WTC11 (cell line): ENCODE results near the gene IRF2BP1.

Experiments
- ATF6 ChIP-seq: sonication (generic); formaldehyde crosslinking; IDR thresholded peaks from 2 replicates; pipeline ENCODE4 v1.8.1; 2023; ENCODE audit warnings: mild to moderate bottlenecking, missing genetic modification reagents
- CREM ChIP-seq: sonication (generic); formaldehyde crosslinking; IDR thresholded peaks from 2 replicates; pipeline ENCODE4 v1.8.1; 2022; ENCODE audit warnings: mild to moderate bottlenecking, missing genetic modification reagents, moderate library complexity
- CTCF ChIP-seq: fragments of 200-600 bp; IDR thresholded peaks from 2 replicates; pipeline ENCODE4 v1.8.0; 2022; ENCODE audit warnings: antibody characterized with exemption
- E2F1 ChIP-seq: sonication (generic); formaldehyde crosslinking; IDR thresholded peaks from 2 replicates; pipeline ENCODE4 v1.8.0; 2022; ENCODE audit warnings: mild to moderate bottlenecking, missing genetic modification reagents
- ETV6 ChIP-seq: sonication (generic); formaldehyde crosslinking; IDR thresholded peaks from 2 replicates; pipeline ENCODE4 v1.8.1; 2022; ENCODE audit warnings: mild to moderate bottlenecking, missing genetic modification reagents
- FOXK1 ChIP-seq: sonication (generic); formaldehyde crosslinking; IDR thresholded peaks from 2 replicates; pipeline ENCODE4 v1.8.0; 2022; ENCODE audit warnings: mild to moderate bottlenecking, moderate library complexity, missing genetic modification reagents
- FOXP1 ChIP-seq: sonication (generic); formaldehyde crosslinking; IDR thresholded peaks from 2 replicates; pipeline ENCODE4 v1.8.0; 2022; ENCODE audit warnings: missing genetic modification reagents, mild to moderate bottlenecking, moderate library complexity, borderline replicate concordance
- GRHL2 ChIP-seq: fragments of 250-450 bp; sonication (Bioruptor Pico); IDR thresholded peaks from 2 replicates; pipeline ENCODE4 v1.8.0; 2022; ENCODE audit warnings: mild to moderate bottlenecking, moderate library complexity; ENCODE audit not compliant: insufficient replicate concordance, severe bottlenecking
- KAT7 ChIP-seq: sonication (generic); formaldehyde crosslinking; IDR thresholded peaks from 2 replicates; pipeline ENCODE4 v1.8.1; 2023; ENCODE audit warnings: missing genetic modification reagents, mild to moderate bottlenecking, borderline replicate concordance
- MAX ChIP-seq: sonication (generic); formaldehyde crosslinking; IDR thresholded peaks from 2 replicates; pipeline ENCODE4 v1.8.0; 2022; ENCODE audit warnings: mild to moderate bottlenecking, missing genetic modification reagents
- ZSCAN18 ChIP-seq: fragments of 250-450 bp; sonication (Bioruptor Pico); IDR thresholded peaks from 2 replicates; pipeline ENCODE4 v2.1.2; 2022; ENCODE audit warnings: mild to moderate bottlenecking, moderate library complexity
- TF ChIP-seq, protein P1 (sequence below): sonication (generic); formaldehyde crosslinking; IDR thresholded peaks from 2 replicates; pipeline ENCODE4 v1.8.0; 2022; ENCODE audit warnings: missing genetic modification reagents

- no peak for TF ChIP-seq MAX (CRISPR knock-in tag)
- TF ChIP-seq FOXP1 (CRISPR knock-in tag) = no peak
- TF ChIP-seq, protein P1, sequence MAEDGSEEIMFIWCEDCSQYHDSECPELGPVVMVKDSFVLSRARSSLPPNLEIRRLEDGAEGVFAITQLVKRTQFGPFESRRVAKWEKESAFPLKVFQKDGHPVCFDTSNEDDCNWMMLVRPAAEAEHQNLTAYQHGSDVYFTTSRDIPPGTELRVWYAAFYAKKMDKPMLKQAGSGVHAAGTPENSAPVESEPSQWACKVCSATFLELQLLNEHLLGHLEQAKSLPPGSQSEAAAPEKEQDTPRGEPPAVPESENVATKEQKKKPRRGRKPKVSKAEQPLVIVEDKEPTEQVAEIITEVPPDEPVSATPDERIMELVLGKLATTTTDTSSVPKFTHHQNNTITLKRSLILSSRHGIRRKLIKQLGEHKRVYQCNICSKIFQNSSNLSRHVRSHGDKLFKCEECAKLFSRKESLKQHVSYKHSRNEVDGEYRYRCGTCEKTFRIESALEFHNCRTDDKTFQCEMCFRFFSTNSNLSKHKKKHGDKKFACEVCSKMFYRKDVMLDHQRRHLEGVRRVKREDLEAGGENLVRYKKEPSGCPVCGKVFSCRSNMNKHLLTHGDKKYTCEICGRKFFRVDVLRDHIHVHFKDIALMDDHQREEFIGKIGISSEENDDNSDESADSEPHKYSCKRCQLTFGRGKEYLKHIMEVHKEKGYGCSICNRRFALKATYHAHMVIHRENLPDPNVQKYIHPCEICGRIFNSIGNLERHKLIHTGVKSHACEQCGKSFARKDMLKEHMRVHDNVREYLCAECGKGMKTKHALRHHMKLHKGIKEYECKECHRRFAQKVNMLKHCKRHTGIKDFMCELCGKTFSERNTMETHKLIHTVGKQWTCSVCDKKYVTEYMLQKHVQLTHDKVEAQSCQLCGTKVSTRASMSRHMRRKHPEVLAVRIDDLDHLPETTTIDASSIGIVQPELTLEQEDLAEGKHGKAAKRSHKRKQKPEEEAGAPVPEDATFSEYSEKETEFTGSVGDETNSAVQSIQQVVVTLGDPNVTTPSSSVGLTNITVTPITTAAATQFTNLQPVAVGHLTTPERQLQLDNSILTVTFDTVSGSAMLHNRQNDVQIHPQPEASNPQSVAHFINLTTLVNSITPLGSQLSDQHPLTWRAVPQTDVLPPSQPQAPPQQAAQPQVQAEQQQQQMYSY (CRISPR knock-in tag) = no peak
- no peak for TF ChIP-seq ZSCAN18 (CRISPR knock-in tag)
- TF ChIP-seq CTCF = no peak
- TF ChIP-seq CREM (CRISPR knock-in tag) = no peak
- no peak for TF ChIP-seq E2F1 (CRISPR knock-in tag)
- no peak for TF ChIP-seq KAT7
- TF ChIP-seq GRHL2 (CRISPR knock-in tag) = no peak
- no peak for TF ChIP-seq ATF6 (CRISPR knock-in tag)
- TF ChIP-seq FOXK1 (CRISPR knock-in tag) = no peak
- no peak for TF ChIP-seq ETV6
Measured at GRCh38 chr19:45881082-45881908, 4.6 kb downstream of the IRF2BP1 start.
